ENCODE results near the gene ABHD6.
"Not testable (repeated sequence)": the region's sequence is repeated elsewhere in the genome, so short reads cannot be mapped to it uniquely, and the experiment has no call there.

Gene ABHD6

GRCh38 chr3:58198362-58198761 is 39.2 kb upstream of the ABHD6 start:
- Histone ChIP-seq H3K27me3 (peaks cover 10% of the 10 kb centered on the region), H3K36me3 (no peaks in the 10 kb centered on the region), H3K4me1 (ENCODE audit: control insufficient read depth in 1 of 2, insufficient read depth in 1 of 2, low read depth in 1 of 2, low read length in 1 of 2) (no peaks in the 10 kb centered on the region), H3K9me3 (no peaks in the 10 kb centered on the region), H3K4me3 (ENCODE audit: low read depth in 1 of 2, low read length in 1 of 2) (no peak overlapping the region), H3K27ac (no peak overlapping the region)
- no peak for TF ChIP-seq CTCF (IDR thresholded peaks at IDR 0.05)

GRCh38 chr3:58198804-58199203 is 38.8 kb upstream of the ABHD6 start:
- no peak for TF ChIP-seq CTCF (IDR thresholded peaks at IDR 0.05)
- Histone ChIP-seq H3K4me3 (ENCODE audit: low read depth in 1 of 2, low read length in 1 of 2) (no peak overlapping the region), H3K27me3 (peaks cover 10% of the 10 kb centered on the region), H3K4me1 (ENCODE audit: control insufficient read depth in 1 of 2, insufficient read depth in 1 of 2, low read depth in 1 of 2, low read length in 1 of 2) (no peaks in the 10 kb centered on the region), H3K27ac (no peak overlapping the region), H3K9me3 (no peaks in the 10 kb centered on the region), H3K36me3 (no peaks in the 10 kb centered on the region)

- peaks cover 10% of the 10 kb centered on the region for H3K27me3 ChIP-seq
- H3K36me3 ChIP-seq = no peaks in the 10 kb centered on the region
- H3K27ac ChIP-seq = no peak overlapping the region
- H3K4me1 ChIP-seq (ENCODE audit: control insufficient read depth in 1 of 2, insufficient read depth in 1 of 2, low read depth in 1 of 2, low read length in 1 of 2) = no peaks in the 10 kb centered on the region
- TF ChIP-seq CTCF (IDR thresholded peaks at IDR 0.05) = no peak
- no peak overlapping the region for H3K4me3 ChIP-seq (ENCODE audit: low read depth in 1 of 2, low read length in 1 of 2)
- no peaks in the 10 kb centered on the region for H3K9me3 ChIP-seq
Observed at GRCh38 chr3:58200121-58200709, 37.4 kb upstream of the ABHD6 start.

GRCh38 chr3:58200846-58201355 is 36.7 kb upstream of the ABHD6 start:
- H3K27ac ChIP-seq = no peak overlapping the region
- H3K27me3 ChIP-seq = peaks cover 10% of the 10 kb centered on the region
- H3K36me3 ChIP-seq = no peaks in the 10 kb centered on the region
- no peaks in the 10 kb centered on the region for H3K9me3 ChIP-seq
- no peaks in the 10 kb centered on the region for H3K4me1 ChIP-seq (ENCODE audit: control insufficient read depth in 1 of 2, insufficient read depth in 1 of 2, low read depth in 1 of 2, low read length in 1 of 2)
- H3K4me3 ChIP-seq (ENCODE audit: low read depth in 1 of 2, low read length in 1 of 2) = no peak overlapping the region
- no peak for TF ChIP-seq CTCF (IDR thresholded peaks at IDR 0.05)

GRCh38 chr3:58201451-58201850 is 36.1 kb upstream of the ABHD6 start:
- not testable (repeated sequence) for H3K4me3 ChIP-seq (ENCODE audit: low read depth in 1 of 2, low read length in 1 of 2); H3K9me3 ChIP-seq; H3K27ac ChIP-seq; H3K36me3 ChIP-seq; H3K4me1 ChIP-seq (ENCODE audit: control insufficient read depth in 1 of 2, insufficient read depth in 1 of 2, low read depth in 1 of 2, low read length in 1 of 2)
- peaks cover 10% of the 10 kb centered on the region for H3K27me3 ChIP-seq

GRCh38 chr3:58202917-58203360 is 34.7 kb upstream of the ABHD6 start:
- no peaks in the 10 kb centered on the region for H3K9me3 ChIP-seq
- no peak overlapping the region for H3K27ac ChIP-seq
- peaks cover 10% of the 10 kb centered on the region for H3K27me3 ChIP-seq
- H3K4me1 ChIP-seq (ENCODE audit: control insufficient read depth in 1 of 2, insufficient read depth in 1 of 2, low read depth in 1 of 2, low read length in 1 of 2) = no peaks in the 10 kb centered on the region
- no peak for TF ChIP-seq CTCF (IDR thresholded peaks at IDR 0.05)
- H3K4me3 ChIP-seq (ENCODE audit: low read depth in 1 of 2, low read length in 1 of 2) = no peak overlapping the region
- H3K36me3 ChIP-seq = no peaks in the 10 kb centered on the region

All from neutrophil (primary cell).